ENCODE data around the gene GTSE1. TPM values are rescaled to one million over a fixed set of nuclear protein-coding genes. Genes with fewer than 3 reads are reported as not detected.

Gene GTSE1
- polyA plus RNA-seq, 3 donors = 13.6 to 13.9 (median 13.7) TPM

DNA sequence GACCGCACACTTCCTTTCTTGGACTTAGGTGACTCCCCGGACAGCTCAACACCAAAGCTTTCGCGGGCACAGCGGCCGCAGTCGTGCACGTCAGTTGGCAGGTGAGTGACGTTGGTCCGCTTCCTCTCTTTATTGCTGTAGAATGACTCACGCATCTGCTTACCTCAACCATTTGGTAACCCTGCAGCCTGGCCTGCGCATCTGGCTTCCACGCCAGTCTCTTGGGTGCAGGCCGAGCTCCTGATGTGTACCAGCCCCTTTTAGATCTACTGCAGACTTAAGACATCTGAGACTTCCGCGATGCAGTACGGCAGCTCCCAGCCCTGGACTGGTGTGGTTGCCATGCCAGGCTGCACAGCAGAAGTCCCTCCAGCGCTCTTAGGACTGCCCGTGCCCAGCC, 26.5 kb downstream of the GTSE1 start:
- DNase-seq (ENCODE audit: low read depth in 3 of 3, low spot score in 2 of 3) = no peak

DNA sequence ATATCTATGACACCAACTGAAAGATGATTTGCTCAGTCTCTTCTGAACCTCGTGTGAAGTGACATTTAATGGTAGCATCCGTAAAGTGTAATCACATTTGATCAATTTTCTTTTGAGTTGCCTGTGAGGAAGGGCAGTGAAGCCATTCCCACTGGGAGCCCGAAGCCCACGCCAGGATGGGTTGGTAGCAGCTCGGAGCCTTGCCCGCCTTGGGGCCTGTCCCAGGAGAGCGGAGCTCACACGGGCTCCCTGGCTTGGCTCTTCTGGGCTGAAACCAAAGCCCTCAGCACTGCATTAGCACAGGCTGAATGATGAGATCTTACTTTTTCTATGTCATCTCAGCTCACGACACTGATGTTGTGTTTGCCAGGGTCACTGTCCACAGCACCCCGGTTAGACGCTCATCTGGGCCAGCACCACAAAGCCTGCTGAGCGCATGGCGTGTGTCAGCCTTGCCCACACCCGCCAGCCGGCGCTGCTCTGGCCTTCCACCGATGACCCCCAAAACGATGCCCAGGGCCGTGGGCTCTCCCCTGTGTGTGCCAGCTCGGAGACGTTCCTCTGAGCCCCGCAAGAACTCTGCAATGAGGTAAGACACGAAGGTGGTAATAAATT, 29.5 kb downstream of the GTSE1 start:
- DNase-seq (ENCODE audit: low read depth in 3 of 3, low spot score in 2 of 3) = no peak

DNA sequence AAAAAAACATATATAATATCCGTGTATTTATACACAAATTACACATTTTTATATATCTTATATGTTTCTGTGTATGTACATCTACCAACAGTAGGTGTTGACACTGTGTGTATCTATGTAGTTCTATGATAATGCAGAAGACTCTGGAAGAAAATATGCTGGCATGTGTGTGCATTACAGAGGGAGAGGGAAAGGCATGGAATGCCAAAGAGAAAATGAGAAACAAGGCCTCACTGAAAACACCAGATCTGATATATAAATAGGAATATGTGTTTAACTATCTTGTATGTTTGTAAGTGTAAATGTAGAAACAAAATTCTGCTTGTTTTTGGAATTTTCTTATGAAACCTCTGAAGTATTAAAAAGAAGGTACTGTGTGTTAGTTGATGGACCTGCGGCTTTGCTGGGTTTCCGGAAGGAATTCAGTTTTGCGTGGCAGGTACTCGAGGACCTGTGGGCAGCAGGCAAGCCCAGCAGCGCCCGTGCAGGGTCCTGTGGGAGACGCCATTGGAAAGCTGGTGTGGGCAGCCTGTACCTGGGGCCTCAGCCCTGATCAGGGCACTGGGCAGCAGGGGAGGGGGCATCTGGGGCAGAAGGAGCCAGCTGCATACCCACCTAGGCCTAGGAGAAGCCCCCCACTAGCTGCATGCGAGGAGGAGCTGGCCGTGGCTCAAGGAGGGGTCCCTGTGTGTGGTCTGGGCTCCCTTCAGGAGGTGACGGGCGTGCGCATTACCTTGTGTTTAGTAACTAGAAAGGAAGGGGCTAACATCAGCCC, 31.2 kb downstream of the GTSE1 start:
- DNase-seq (ENCODE audit: low read depth in 3 of 3, low spot score in 2 of 3) = no peak

DNA sequence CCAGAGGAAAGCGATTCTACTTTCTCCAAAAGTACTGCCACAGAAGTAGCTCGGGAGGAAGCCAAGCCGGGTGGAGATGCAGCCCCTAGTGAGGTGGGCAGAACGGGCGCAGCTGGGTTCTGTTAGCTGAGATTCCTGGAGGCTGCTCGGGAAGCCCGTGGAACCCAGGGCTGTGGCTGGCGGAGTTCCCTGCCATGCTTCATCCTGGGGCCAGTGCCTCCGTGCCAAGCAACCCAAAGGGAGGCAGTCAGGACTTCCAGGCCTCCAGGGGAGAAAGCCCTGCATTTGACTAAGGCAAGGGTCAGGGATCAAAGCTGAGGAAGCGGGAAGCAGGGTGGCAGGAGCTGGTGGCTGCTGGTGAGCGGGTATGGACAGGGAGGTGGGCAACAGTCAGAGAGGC, 32.1 kb downstream of the GTSE1 start:
- no peak for DNase-seq (ENCODE audit: low read depth in 3 of 3, low spot score in 2 of 3)

GRCh38 chr22:46329616-46330015, 32.9 kb downstream of the GTSE1 start:
- DNase-seq (ENCODE audit: low read depth in 3 of 3, low spot score in 2 of 3) = no peak

GRCh38 chr22:46330426-46330825, 33.8 kb downstream of the GTSE1 start:
- DNase-seq (ENCODE audit: low read depth in 3 of 3, low spot score in 2 of 3) = no peak

DNA sequence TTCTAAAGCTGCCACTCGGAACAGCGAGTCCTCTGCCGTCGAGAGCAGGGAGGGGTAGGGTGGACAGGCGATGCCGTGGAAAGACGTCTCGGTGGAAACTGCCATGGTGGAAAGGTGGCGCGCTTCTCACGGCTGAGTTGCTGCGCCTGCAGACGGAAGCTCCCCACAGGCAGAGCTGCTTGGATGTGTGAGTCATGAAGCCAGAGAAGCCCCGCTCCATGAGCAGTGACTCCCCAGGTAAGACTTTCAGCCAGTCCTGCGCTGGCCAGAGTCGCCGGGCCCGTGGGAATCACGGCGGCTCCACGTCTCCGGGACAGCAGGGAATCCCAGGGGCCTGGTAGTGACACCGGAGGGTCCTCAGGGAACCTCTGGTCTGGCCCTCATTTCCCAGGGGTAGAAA, 34.8 kb downstream of the GTSE1 start:
- DNase-seq (ENCODE audit: low read depth in 3 of 3, low spot score in 2 of 3) = no peak

- peak in 2 of 3 donors; percentile 59 to 79 for DNase-seq (ENCODE audit: low read depth in 3 of 3, low spot score in 2 of 3)
Observed at GRCh38 chr22:46335201-46336118, 38.8 kb downstream of the GTSE1 start, which contains the start of gene TRMU. TRMU (plus strand) TSS chr22:46335714; CDS start chr22:46335765, 51 bp downstream.

DNA sequence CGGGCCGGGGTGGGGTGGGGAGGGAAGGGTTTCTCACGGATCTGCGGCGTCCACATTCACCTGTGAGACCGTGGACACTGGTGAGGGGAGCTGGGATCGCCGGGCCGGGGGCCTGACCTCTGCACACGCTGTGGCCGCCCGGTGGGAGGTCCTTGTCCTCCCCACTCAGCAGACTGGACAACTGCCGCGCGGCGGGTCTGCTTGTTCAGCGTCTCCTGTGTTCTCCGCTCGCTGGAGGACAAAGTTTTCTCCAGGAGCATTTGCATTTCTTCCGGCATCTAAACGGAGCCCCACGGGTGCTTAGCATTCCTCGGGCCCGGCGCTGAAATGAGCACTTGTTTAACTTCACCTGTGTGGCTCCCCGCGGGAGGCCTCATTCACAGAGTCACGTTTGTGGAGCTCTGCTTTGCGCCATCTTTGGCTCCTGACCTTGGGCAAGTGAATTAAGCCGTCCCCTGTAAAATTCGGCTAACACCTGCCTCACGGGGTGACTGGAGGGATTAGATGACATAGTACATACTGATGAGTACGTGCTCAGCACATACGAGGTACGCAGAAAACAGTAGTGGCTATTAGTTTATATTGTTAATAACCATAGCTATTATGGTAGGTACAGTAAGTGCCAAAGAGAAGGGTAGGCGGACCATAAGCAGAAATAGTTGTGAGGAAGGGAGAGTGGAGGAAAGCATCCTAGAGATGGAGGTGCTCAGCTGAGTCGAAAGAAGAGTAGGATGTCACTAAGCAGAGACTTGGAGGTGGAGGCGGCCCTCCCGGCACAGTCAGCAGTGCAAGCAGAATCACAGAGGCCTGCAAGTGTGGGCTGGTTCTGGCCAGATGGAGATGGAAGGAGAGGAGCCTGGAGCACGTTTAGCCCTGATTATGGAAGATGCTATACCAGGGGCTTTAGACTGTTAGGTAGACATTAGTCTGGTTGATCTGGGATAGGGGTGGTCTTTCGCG, 39.7 kb downstream of the GTSE1 start:
- no peak for DNase-seq (ENCODE audit: low read depth in 3 of 3, low spot score in 2 of 3)

DNA sequence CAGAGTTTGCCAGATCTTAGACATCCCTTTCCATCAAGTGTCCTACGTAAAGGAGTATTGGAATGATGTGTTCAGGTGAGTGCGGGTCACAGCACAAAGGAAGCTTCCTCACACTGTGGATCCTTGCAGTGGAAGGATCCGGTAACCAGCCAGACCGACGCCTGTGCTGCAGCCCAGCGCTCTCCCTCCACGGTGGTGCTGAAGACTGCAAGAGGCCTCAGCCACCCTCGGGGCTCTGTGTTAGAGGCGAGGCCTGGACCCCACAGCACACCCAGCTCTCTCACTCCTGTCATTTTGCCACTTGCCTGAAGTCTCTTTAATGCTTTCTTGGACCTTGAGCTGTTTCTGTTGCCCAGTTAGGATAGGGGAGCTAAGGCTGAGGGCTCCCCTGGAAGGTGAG, 41.2 kb downstream of the GTSE1 start:
- no peak for DNase-seq (ENCODE audit: low read depth in 3 of 3, low spot score in 2 of 3)

- no peak for DNase-seq (ENCODE audit: low read depth in 3 of 3, low spot score in 2 of 3)
Observed at GRCh38 chr22:46338636-46339035, 42.0 kb downstream of the GTSE1 start.

GRCh38 chr22:46339956-46340355, 43.3 kb downstream of the GTSE1 start:
- DNase-seq (ENCODE audit: low read depth in 3 of 3, low spot score in 2 of 3) = no peak

DNA sequence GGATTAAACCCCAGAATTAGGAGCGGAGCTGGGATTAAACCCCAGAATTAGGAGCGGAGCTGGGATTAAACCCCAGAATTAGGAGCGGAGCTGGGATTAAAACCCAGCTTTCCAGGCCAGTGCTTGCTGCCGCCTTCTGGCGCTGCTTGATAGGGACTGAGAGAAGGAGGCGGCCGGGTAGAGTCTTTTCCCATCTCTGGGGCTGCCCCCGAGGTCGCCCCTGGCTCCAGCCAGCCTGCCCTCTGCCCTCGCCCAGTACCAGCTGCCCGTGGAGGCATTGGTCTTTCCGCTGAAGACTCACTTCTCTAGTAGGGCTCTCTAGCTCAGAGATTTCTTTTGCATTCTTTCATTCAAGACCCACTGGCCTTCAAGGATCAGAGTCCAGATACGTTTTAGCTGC, 44.0 kb downstream of the GTSE1 start:
- DNase-seq (ENCODE audit: low read depth in 3 of 3, low spot score in 2 of 3) = no peak

DNA sequence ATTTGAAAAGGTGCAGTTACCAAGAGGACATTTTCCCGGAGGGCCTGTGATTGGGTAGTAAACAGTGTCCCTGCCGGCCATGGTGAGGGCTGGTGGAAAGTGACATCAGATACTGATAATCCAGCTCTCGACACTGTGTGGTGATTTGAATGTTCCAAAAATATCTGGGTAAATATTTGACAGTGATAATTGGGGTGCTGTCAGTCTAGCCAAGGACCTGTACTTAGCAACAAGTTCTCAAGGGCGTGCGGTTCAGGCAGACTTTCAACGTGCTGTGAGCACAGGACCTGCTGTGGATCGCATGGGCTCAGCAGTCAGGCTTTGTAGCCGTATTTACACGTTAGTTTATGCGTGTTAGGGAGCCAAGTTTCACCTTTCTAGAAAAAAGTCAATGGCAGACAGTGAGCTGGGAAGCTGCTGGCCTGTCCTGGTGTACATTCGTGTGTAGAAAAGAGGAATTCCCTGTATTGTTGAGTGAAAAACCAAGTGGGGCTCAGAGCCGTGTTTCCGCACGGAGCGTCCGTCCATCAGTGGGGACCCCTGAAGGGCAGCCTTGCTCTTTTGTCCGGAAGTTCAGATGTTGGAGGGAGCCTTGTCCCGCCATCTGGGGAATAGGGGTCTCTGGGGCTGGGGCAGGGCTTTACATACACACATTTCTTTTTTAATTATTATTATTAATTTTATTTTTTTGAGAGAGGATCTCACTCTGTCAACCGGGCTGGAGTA, 50.2 kb downstream of the GTSE1 start:
- no peak for DNase-seq (ENCODE audit: low read depth in 3 of 3, low spot score in 2 of 3)

GRCh38 chr22:46347646-46348045, 51.0 kb downstream of the GTSE1 start:
- no peak for DNase-seq (ENCODE audit: low read depth in 3 of 3, low spot score in 2 of 3)

GRCh38 chr22:46348099-46348695, 51.5 kb downstream of the GTSE1 start:
- no peak for DNase-seq (ENCODE audit: low read depth in 3 of 3, low spot score in 2 of 3)

DNA sequence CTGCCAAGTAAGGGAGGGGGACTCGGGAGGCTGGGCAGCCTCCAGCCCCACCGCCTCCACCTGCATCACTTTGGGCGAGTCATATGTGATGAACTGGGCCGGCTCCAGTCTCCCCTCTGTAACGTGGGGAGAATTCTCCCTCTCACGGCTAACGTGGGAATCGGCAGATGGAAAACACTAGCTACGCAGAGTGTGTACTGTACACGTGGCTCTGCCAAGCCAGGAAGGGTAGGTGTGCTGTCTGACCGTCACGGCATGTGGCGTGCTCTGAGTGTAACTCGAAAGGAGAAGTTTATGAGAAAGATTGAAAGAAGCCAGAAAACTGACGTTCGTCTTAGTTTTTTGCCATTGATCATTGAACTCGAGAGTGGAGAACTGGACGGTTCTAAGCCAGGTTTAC, 52.6 kb downstream of the GTSE1 start:
- DNase-seq (ENCODE audit: low read depth in 3 of 3, low spot score in 2 of 3) = no peak

DNA sequence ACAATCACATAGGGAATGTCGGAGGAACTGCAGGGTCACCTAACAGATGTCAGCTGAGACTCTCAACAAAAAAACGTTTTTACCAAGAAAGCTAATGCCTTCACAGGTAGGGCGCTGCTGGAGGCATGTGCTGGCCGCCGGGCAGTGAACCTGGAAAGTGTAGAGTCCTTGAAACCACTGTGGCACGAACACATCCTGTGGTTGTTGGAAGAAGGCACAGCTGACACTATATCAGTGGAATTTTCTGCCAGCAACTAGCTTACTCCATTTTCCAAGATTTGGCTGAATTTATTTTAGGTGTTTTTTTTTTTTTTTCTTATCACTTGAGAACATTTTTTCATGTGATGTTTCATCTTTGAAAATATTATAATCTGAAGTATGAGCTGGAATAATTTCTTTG, 53.0 kb downstream of the GTSE1 start:
- no peak for DNase-seq (ENCODE audit: low read depth in 3 of 3, low spot score in 2 of 3)

GRCh38 chr22:46350121-46350520, 53.5 kb downstream of the GTSE1 start:
- DNase-seq (ENCODE audit: low read depth in 3 of 3, low spot score in 2 of 3) = no peak
